ENCODE results near the gene PPARG. TPM values are rescaled to one million over a fixed set of nuclear protein-coding genes. Genes with fewer than 3 reads are reported as not detected.

The PPARG gene
- total RNA-seq, 4 donors from 2014 or later: 20.0 to 64.2 (median 29.6) TPM

DNA sequence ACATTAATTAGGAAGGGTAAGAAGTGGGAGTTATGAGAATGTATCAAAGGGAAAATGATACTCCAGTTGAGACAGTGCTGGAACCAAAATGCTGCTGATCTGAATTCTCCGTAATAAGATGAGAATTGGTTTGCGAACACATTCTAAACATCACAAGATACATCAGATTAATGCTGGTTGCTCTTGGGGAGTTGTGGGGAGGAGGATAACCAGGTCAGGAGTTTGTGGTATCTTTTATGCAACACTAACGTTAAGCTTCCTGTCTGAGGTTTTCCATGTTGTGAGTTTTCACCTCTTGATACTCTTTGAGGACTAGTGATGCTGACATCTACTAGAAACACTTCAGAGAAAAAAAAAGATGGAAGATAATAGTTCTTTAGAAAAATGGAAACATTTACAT lies 47.2 kb downstream of the PPARG start:
- Histone ChIP-seq H3K27me3 (no peaks in the 10 kb centered on the region), H3K4me1 (no peaks in the 10 kb centered on the region), H3K9me3 (no peaks in the 10 kb centered on the region), H3K4me3 (no peak overlapping the region), H3K27ac (no peak overlapping the region), H3K36me3 (no peaks in the 10 kb centered on the region)
- DNase-seq (ENCODE audit: low spot score in 2 of 2): no peak
- TF ChIP-seq, protein P1, sequence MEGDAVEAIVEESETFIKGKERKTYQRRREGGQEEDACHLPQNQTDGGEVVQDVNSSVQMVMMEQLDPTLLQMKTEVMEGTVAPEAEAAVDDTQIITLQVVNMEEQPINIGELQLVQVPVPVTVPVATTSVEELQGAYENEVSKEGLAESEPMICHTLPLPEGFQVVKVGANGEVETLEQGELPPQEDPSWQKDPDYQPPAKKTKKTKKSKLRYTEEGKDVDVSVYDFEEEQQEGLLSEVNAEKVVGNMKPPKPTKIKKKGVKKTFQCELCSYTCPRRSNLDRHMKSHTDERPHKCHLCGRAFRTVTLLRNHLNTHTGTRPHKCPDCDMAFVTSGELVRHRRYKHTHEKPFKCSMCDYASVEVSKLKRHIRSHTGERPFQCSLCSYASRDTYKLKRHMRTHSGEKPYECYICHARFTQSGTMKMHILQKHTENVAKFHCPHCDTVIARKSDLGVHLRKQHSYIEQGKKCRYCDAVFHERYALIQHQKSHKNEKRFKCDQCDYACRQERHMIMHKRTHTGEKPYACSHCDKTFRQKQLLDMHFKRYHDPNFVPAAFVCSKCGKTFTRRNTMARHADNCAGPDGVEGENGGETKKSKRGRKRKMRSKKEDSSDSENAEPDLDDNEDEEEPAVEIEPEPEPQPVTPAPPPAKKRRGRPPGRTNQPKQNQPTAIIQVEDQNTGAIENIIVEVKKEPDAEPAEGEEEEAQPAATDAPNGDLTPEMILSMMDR (IDR thresholded peaks at IDR 0.05): no peak
- TF ChIP-seq POLR2A (IDR thresholded peaks at IDR 0.05): no peak
- no peak for TF ChIP-seq EP300 (IDR thresholded peaks at IDR 0.05)
- WGBS, 2 donors: 80 to 83% methylated on average over 3 of the region's 3 CpGs

- H3K27me3 ChIP-seq: no peaks in the 10 kb centered on the region
- no peak for TF ChIP-seq EP300 (IDR thresholded peaks at IDR 0.05)
- TF ChIP-seq, protein P1 (IDR thresholded peaks at IDR 0.05): no peak
- TF ChIP-seq POLR2A (IDR thresholded peaks at IDR 0.05): no peak
- no peak overlapping the region for H3K4me3 ChIP-seq
- WGBS, 2 donors: 68 to 75% methylated on average over 5 of the region's 5 CpGs
- DNase-seq (ENCODE audit: low spot score in 2 of 2): no peak
- H3K27ac ChIP-seq: no peak overlapping the region
- H3K9me3 ChIP-seq: no peaks in the 10 kb centered on the region
- no peaks in the 10 kb centered on the region for H3K4me1 ChIP-seq
- H3K36me3 ChIP-seq: no peaks in the 10 kb centered on the region
These were observed 50.0 kb downstream of the PPARG start for GRCh38 chr3:12338595-12339546.

DNA sequence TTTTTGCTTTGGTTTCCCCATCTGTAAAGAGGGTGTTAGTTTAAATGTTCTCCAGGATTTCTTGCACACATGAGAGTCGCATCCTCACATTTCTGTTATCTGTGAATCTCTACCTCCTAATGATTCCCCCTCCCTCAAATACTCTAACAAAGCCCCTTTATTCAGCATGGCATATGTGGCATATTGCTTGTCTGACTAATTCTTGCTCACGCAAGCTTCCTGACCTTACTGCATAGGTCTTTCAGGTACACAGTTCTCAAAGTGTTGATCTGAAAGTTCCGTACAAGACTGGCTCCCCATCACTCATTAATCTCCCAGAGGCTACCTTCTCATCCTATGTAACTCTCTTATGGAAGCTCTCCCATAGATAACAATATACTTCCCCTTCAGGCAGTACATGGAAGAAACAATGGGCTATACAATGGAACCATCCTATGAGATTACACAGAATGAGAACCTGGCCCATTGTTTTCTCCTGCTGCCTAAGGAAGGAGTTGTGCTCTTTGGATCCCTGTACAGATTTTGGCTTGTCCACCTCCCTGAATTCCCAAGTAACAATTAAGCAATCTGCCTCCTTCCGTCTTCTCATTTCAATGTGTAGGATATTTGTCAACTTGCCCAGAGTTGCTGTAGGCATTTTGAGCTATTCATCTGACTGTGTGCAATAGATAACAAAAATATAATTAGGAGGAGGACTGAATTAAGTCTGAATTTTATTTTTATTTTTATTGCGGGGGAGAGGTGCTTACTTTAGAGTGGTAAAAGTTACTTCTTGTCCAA lies 51.0 kb downstream of the PPARG start:
- Histone ChIP-seq H3K27ac (no peak overlapping the region), H3K4me3 (no peak overlapping the region), H3K36me3 (no peaks in the 10 kb centered on the region), H3K27me3 (no peaks in the 10 kb centered on the region), H3K9me3 (no peaks in the 10 kb centered on the region), H3K4me1 (no peaks in the 10 kb centered on the region)
- no peak for DNase-seq (ENCODE audit: low spot score in 2 of 2)
- WGBS, 2 donors: 65 to 77% methylated on average over 5 of the region's 5 CpGs
- TF ChIP-seq POLR2A (IDR thresholded peaks at IDR 0.05): no peak
- TF ChIP-seq EP300 (IDR thresholded peaks at IDR 0.05): no peak
- TF ChIP-seq, protein P1 (IDR thresholded peaks at IDR 0.05): no peak

- H3K4me1 ChIP-seq: no peaks in the 10 kb centered on the region
- no peaks in the 10 kb centered on the region for H3K27me3 ChIP-seq
- no peaks in the 10 kb centered on the region for H3K9me3 ChIP-seq
- WGBS, 2 donors: 76 to 93% methylated on average over 2 of the region's 2 CpGs
- DNase-seq (ENCODE audit: low spot score in 2 of 2): no peak
- no peak overlapping the region for H3K4me3 ChIP-seq
- TF ChIP-seq POLR2A (IDR thresholded peaks at IDR 0.05): no peak
- TF ChIP-seq, protein P1 (IDR thresholded peaks at IDR 0.05): no peak
- TF ChIP-seq EP300 (IDR thresholded peaks at IDR 0.05): no peak
- no peak overlapping the region for H3K27ac ChIP-seq
- no peaks in the 10 kb centered on the region for H3K36me3 ChIP-seq
These were observed 51.6 kb downstream of the PPARG start for GRCh38 chr3:12340506-12340905.

DNA sequence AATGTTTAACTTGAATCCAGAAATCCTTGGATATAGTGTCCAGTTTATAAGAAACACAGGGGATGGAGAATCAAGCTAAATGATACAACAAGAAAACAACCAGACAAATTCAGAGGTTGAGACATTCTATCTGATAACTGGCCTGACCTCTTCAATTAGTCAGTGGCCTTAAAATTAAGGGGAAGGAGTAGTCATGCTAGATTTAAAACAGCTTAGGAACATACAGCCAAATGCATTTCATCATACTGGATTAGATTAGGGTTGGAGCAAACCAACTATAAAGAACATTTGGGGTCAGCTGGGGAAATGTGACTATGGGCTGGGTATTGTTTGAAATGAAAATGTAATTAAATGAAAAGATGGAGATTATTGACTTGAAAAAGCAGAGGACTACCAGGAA lies 53.3 kb downstream of the PPARG start:
- H3K36me3 ChIP-seq: no peaks in the 10 kb centered on the region
- H3K4me1 ChIP-seq: no peaks in the 10 kb centered on the region

More for the DNA sequence above, 53.3 kb downstream of the PPARG start:
- no peak for DNase-seq (ENCODE audit: low spot score in 2 of 2)
- Histone ChIP-seq H3K27me3 (no peaks in the 10 kb centered on the region), H3K4me3 (no peak overlapping the region), H3K27ac (no peak overlapping the region), H3K9me3 (no peaks in the 10 kb centered on the region)
- TF ChIP-seq, protein P1 (IDR thresholded peaks at IDR 0.05): no peak
- no peak for TF ChIP-seq EP300 (IDR thresholded peaks at IDR 0.05)
- TF ChIP-seq POLR2A (IDR thresholded peaks at IDR 0.05): no peak
